Suprapubic skin (tissue), 4 donors: ENCODE data around the gene IGF2BP3. TPM values are rescaled to one million over a fixed set of nuclear protein-coding genes. Genes with fewer than 3 reads are reported as not detected.

Source experiments
- DNase-seq, 2 donors: peaks; one replicate each; pipeline ENCODE4 v3.0.0-alpha.2; 2019; ENCODE audit warnings: low spot score in 2 of 2
- H3K27ac ChIP-seq: fragments of 200-600 bp; sonication (generic); one replicate; pipeline ENCODE4 v1.5.1; 2019
- H3K27me3 ChIP-seq: fragments of 200-600 bp; sonication (generic); one replicate; pipeline ENCODE4 v1.5.1; 2019
- H3K36me3 ChIP-seq: fragments of 200-600 bp; sonication (generic); one replicate; pipeline ENCODE4 v1.5.1; 2019
- H3K4me1 ChIP-seq: fragments of 200-600 bp; sonication (generic); one replicate; pipeline ENCODE4 v1.5.1; 2019
- H3K4me3 ChIP-seq: fragments of 200-600 bp; sonication (generic); one replicate; pipeline ENCODE4 v1.5.1; 2019; ENCODE audit warnings: mild to moderate bottlenecking
- H3K9me3 ChIP-seq: fragments of 200-600 bp; sonication (generic); one replicate; pipeline ENCODE4 v1.5.1; 2019
- EP300 ChIP-seq: sonication (generic); formaldehyde crosslinking; IDR thresholded peaks from one replicate; pipeline ENCODE4 v1.6.1; 2017; ENCODE audit warnings: antibody characterized with exemption
- POLR2A ChIP-seq, 2 donors: fragments of 450-650 bp; IDR thresholded peaks; one replicate each; pipeline ENCODE4 v1.6.1; 2017; ENCODE audit warnings: antibody characterized with exemption in 2 of 2, mild to moderate bottlenecking in 2 of 2, moderate library complexity in 2 of 2
- POLR2AphosphoS5 ChIP-seq, 3 donors: sonication (generic); formaldehyde crosslinking; IDR thresholded peaks; one replicate each; pipeline ENCODE4 v1.6.1; 2017; ENCODE audit warnings: antibody characterized with exemption in 3 of 3
- WGBS: methylation state at CpG from one replicate; pipeline ENCODE4 v1.1.5; 2018; 5-methylcytosine and 5-hydroxymethylcytosine counted together
- total RNA-seq, 4 donors: library from RNA; depleted of rRNA; stranded (reverse); fragments of >200 nt; gene quantifications; one replicate each; pipeline ENCODE4 v1.1.0, GENCODE V29; 2016
- TF ChIP-seq, protein P1 (sequence below), 2 donors: fragments of 200-600 bp in 1 of 2; fragments of 450-650 bp in 1 of 2; sonication (generic) in 1 of 2; IDR thresholded peaks; one replicate each; pipeline ENCODE4 v1.5.1; 2016 to 2019; ENCODE audit warnings: antibody characterized with exemption in 2 of 2, mild to moderate bottlenecking in 1 of 2, moderate library complexity in 1 of 2

IGF2BP3 gene
- total RNA-seq, 4 donors from 2014 or later: 0.47 to 1.9 TPM; not detected in 2

DNA sequence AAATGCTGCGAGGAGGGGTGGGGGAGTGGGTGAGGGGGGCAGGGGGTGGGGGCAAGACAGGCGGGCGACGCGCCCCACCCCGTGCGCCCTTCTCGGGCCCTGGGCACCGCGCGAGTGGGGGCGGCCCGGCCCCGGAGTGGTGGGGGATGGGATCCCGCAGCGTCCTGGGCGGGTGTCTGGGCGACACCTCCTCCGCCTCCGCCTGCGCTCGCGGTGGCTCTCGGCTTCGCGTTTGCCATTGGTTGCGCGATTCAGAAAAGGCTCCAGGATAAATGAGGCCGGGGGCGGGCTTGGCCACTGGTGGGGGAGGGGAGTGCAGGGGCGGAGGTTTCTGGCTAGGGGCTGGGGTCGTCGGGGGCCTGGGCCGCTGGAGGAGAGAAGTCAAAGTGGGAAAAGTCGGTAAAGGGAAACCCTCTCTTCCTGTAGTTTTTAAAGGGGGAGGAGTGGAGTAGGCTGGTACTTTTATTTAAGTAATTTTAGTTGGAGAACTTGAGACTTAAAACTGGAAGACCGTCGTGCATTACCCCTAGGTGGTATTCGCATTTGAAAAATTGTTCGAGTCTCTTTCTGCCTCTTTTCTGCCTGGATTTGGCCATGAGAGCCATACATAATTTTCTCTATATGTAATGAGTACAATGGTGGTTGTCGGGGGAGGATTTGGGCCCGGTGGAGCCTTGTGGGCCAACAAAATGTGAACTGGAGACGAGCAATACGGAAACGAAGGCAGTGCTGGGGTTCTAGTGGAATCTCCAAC, 992 bp upstream of the IGF2BP3 start:
- no peak for DNase-seq
- Histone ChIP-seq H3K9me3 (no peaks in the 10 kb centered on the region), H3K4me1 (peaks cover 53% of the 10 kb centered on the region), H3K27ac (no peak overlapping the region), H3K36me3 (no peaks in the 10 kb centered on the region), H3K27me3 (peaks cover 100% of the 10 kb centered on the region), H3K4me3 (peak overlapping the region; percentile 50)
- TF ChIP-seq EP300 (no peak), POLR2A (IDR thresholded peaks at IDR 0.05) (no peak), POLR2AphosphoS5 (IDR thresholded peaks at IDR 0.05) (no peak)
- TF ChIP-seq, protein P1, sequence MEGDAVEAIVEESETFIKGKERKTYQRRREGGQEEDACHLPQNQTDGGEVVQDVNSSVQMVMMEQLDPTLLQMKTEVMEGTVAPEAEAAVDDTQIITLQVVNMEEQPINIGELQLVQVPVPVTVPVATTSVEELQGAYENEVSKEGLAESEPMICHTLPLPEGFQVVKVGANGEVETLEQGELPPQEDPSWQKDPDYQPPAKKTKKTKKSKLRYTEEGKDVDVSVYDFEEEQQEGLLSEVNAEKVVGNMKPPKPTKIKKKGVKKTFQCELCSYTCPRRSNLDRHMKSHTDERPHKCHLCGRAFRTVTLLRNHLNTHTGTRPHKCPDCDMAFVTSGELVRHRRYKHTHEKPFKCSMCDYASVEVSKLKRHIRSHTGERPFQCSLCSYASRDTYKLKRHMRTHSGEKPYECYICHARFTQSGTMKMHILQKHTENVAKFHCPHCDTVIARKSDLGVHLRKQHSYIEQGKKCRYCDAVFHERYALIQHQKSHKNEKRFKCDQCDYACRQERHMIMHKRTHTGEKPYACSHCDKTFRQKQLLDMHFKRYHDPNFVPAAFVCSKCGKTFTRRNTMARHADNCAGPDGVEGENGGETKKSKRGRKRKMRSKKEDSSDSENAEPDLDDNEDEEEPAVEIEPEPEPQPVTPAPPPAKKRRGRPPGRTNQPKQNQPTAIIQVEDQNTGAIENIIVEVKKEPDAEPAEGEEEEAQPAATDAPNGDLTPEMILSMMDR (IDR thresholded peaks at IDR 0.05): no peak
- 13% methylated on average over 30 of the region's 44 CpGs for WGBS

- Histone ChIP-seq H3K27me3 (peaks cover 100% of the 10 kb centered on the region), H3K4me1 (peaks cover 53% of the 10 kb centered on the region), H3K4me3 (peak overlapping the region; percentile 50), H3K36me3 (no peaks in the 10 kb centered on the region), H3K27ac (no peak overlapping the region), H3K9me3 (no peaks in the 10 kb centered on the region)
- WGBS: 4% methylated on average over 18 of the region's 18 CpGs
- no peak for DNase-seq
- TF ChIP-seq POLR2AphosphoS5 (IDR thresholded peaks at IDR 0.05) (no peak), EP300 (no peak), POLR2A (IDR thresholded peaks at IDR 0.05) (no peak)
- TF ChIP-seq, protein P1 (IDR thresholded peaks at IDR 0.05): no peak
Measured at GRCh38 chr7:23469961-23470250, 385 bp downstream of the IGF2BP3 start.

GRCh38 chr7:23469150-23469960, 936 bp downstream of the IGF2BP3 start:
- Histone ChIP-seq H3K36me3 (no peaks in the 10 kb centered on the region), H3K9me3 (no peaks in the 10 kb centered on the region), H3K27ac (no peak overlapping the region), H3K4me3 (peak overlapping the region; percentile 50), H3K27me3 (peaks cover 100% of the 10 kb centered on the region), H3K4me1 (peaks cover 50% of the 10 kb centered on the region)
- 4% methylated on average over 26 of the region's 91 CpGs for WGBS
- no peak for DNase-seq
- TF ChIP-seq, protein P1 (IDR thresholded peaks at IDR 0.05): no peak
- TF ChIP-seq POLR2A (IDR thresholded peaks at IDR 0.05) (no peak), EP300 (no peak), POLR2AphosphoS5 (IDR thresholded peaks at IDR 0.05) (no peak)

- H3K4me3 ChIP-seq: peak overlapping the region; percentile 50
- TF ChIP-seq POLR2AphosphoS5 (IDR thresholded peaks at IDR 0.05) (no peak), EP300 (no peak), POLR2A (IDR thresholded peaks at IDR 0.05) (no peak)
- TF ChIP-seq, protein P1 (IDR thresholded peaks at IDR 0.05): no peak
- H3K27me3 ChIP-seq: peaks cover 100% of the 10 kb centered on the region
- H3K9me3 ChIP-seq: no peaks in the 10 kb centered on the region
- no peak for DNase-seq
- WGBS: 2% methylated on average over 39 of the region's 48 CpGs
- H3K4me1 ChIP-seq: peaks cover 42% of the 10 kb centered on the region
- no peaks in the 10 kb centered on the region for H3K36me3 ChIP-seq
- H3K27ac ChIP-seq: no peak overlapping the region
Measured at GRCh38 chr7:23468526-23469149, 1.7 kb downstream of the IGF2BP3 start.
